ENCODE measurements around the gene TMEM178B. TPM values are rescaled to one million over a fixed set of nuclear protein-coding genes. Genes with fewer than 3 reads are reported as not detected.

Gene TMEM178B
- total RNA-seq, 3 donors from 2014 or later (not counting 1 experiment from before 2014, with no cell fraction given): not detected

- Histone ChIP-seq H3K4me1 (ENCODE audit: control insufficient read depth, insufficient read depth, low read length) (no peaks in the 10 kb centered on the region), H3K27me3 (ENCODE audit: control insufficient read depth, insufficient read depth, low read length) (no peaks in the 10 kb centered on the region), H3K9me3 (ENCODE audit: control insufficient read depth, insufficient read depth, low read length) (no peaks in the 10 kb centered on the region), H3K27ac (ENCODE audit: low read length) (no peak overlapping the region), H3K4me3 (ENCODE audit: low read length) (no peak overlapping the region), H3K36me3 (ENCODE audit: control insufficient read depth, insufficient read depth, low read length) (no peaks in the 10 kb centered on the region)
- intact Hi-C loops (cut with micrococcal nuclease): no loop called here
- H3K4me3 Mint-ChIP-seq: no peak overlapping the region
- no peak for DNase-seq
- 100% methylated on average over 3 of the region's 3 CpGs for WGBS (ENCODE audit: insufficient coverage)
- no peaks in the 10 kb centered on the region for H3K9me3 Mint-ChIP-seq
- no peak for ATAC-seq
- H3K27me3 Mint-ChIP-seq (ENCODE audit: low read depth in 2 of 2): peaks cover 22 to 50% of the 10 kb centered on the region in 2 donors
- H3K36me3 Mint-ChIP-seq: no peaks in the 10 kb centered on the region
- H3K4me1 Mint-ChIP-seq: no peaks in the 10 kb centered on the region
- H3K27ac Mint-ChIP-seq: no peak overlapping the region
- no peak for TF ChIP-seq CTCF (IDR thresholded peaks at IDR 0.05)
Measured at GRCh38 chr7:141207661-141208060, 133.8 kb downstream of the TMEM178B start.

- Histone ChIP-seq H3K27ac (ENCODE audit: low read length) (no peak overlapping the region), H3K9me3 (ENCODE audit: control insufficient read depth, insufficient read depth, low read length) (no peaks in the 10 kb centered on the region), H3K27me3 (ENCODE audit: control insufficient read depth, insufficient read depth, low read length) (no peaks in the 10 kb centered on the region), H3K36me3 (ENCODE audit: control insufficient read depth, insufficient read depth, low read length) (no peaks in the 10 kb centered on the region), H3K4me3 (ENCODE audit: low read length) (no peak overlapping the region), H3K4me1 (ENCODE audit: control insufficient read depth, insufficient read depth, low read length) (no peaks in the 10 kb centered on the region)
- H3K36me3 Mint-ChIP-seq: no peaks in the 10 kb centered on the region
- DNase-seq: no peak
- ATAC-seq: no peak
- 94% methylated on average over 2 of the region's 3 CpGs for WGBS (ENCODE audit: insufficient coverage)
- no peak overlapping the region for H3K4me3 Mint-ChIP-seq
- intact Hi-C loops (cut with micrococcal nuclease): no loop called here
- TF ChIP-seq CTCF (IDR thresholded peaks at IDR 0.05): no peak
- no peaks in the 10 kb centered on the region for H3K4me1 Mint-ChIP-seq
- H3K27me3 Mint-ChIP-seq (ENCODE audit: low read depth in 2 of 2): peaks cover 15 to 44% of the 10 kb centered on the region in 2 donors
- H3K9me3 Mint-ChIP-seq: no peaks in the 10 kb centered on the region
- H3K27ac Mint-ChIP-seq: no peak overlapping the region
Measured at GRCh38 chr7:141208539-141208938, 134.7 kb downstream of the TMEM178B start.

GRCh38 chr7:141209454-141209853 is 135.6 kb downstream of the TMEM178B start:
- Histone ChIP-seq H3K27me3 (ENCODE audit: control insufficient read depth, insufficient read depth, low read length) (no peaks in the 10 kb centered on the region), H3K27ac (ENCODE audit: low read length) (no peak overlapping the region), H3K4me3 (ENCODE audit: low read length) (no peak overlapping the region), H3K9me3 (ENCODE audit: control insufficient read depth, insufficient read depth, low read length) (no peaks in the 10 kb centered on the region), H3K36me3 (ENCODE audit: control insufficient read depth, insufficient read depth, low read length) (no peaks in the 10 kb centered on the region), H3K4me1 (ENCODE audit: control insufficient read depth, insufficient read depth, low read length) (no peaks in the 10 kb centered on the region)
- Mint-ChIP-seq H3K36me3 (no peaks in the 10 kb centered on the region), H3K4me3 (no peak overlapping the region), H3K27me3 (ENCODE audit: low read depth in 2 of 2) (peaks cover 15 to 44% of the 10 kb centered on the region in 2 donors), H3K9me3 (no peaks in the 10 kb centered on the region), H3K4me1 (no peaks in the 10 kb centered on the region), H3K27ac (no peak overlapping the region)
- intact Hi-C loops (cut with micrococcal nuclease): no loop called here
- WGBS (ENCODE audit: insufficient coverage): 91% methylated on average over 2 of the region's 3 CpGs
- ATAC-seq: no peak
- no peak for DNase-seq
- TF ChIP-seq CTCF (IDR thresholded peaks at IDR 0.05): no peak

- Mint-ChIP-seq H3K9me3 (no peaks in the 10 kb centered on the region), H3K4me1 (no peaks in the 10 kb centered on the region), H3K4me3 (no peak overlapping the region), H3K27me3 (ENCODE audit: low read depth in 2 of 2) (peaks cover 18 to 42% of the 10 kb centered on the region in 2 donors), H3K27ac (no peak overlapping the region), H3K36me3 (no peaks in the 10 kb centered on the region)
- TF ChIP-seq CTCF (IDR thresholded peaks at IDR 0.05): no peak
- ATAC-seq (no peak), DNase-seq (no peak)
- Histone ChIP-seq H3K4me1 (ENCODE audit: control insufficient read depth, insufficient read depth, low read length) (no peaks in the 10 kb centered on the region), H3K4me3 (ENCODE audit: low read length) (no peak overlapping the region), H3K9me3 (ENCODE audit: control insufficient read depth, insufficient read depth, low read length) (no peaks in the 10 kb centered on the region), H3K36me3 (ENCODE audit: control insufficient read depth, insufficient read depth, low read length) (no peaks in the 10 kb centered on the region), H3K27ac (ENCODE audit: low read length) (no peak overlapping the region), H3K27me3 (ENCODE audit: control insufficient read depth, insufficient read depth, low read length) (no peaks in the 10 kb centered on the region)
- intact Hi-C loops (cut with micrococcal nuclease): no loop called here
- WGBS (ENCODE audit: insufficient coverage): 52% methylated on average over 2 of the region's 2 CpGs
Measured at GRCh38 chr7:141210862-141211261, 137.0 kb downstream of the TMEM178B start.

Measured in natural killer cell (primary cell).